Measurements from ENCODE around the gene TMPRSS4.

DNA sequence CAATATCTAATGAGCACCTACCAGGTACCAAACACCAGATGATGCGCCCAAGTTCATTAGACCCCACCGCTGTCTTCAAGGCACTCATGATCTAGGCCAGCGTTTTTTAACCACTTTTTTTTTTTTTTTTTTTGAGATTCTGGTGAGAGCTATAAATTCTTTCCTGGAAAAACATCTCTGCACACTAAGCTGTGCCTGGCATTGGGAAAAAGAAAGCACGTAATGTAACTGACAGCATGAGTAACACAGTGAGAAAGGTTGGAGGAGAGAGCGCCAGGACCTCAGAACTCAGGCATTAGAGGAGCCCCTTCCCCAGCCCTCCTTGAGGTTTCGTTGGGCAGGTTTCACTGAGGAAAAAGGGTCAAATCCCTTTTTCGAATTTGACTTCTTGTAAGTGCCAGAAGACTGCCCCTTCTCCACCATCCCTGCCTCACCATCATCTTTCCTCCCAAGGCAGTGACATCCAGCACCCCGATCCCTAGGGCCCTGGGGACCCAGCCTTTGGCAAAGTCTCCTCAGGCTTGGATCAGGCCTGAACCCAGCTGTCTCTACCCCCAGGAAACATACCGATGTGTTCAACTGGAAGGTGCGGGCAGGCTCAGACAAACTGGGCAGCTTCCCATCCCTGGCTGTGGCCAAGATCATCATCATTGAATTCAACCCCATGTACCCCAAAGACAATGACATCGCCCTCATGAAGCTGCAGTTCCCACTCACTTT lies 36.0 kb downstream of the TMPRSS4 start:
- TF ChIP-seq, protein P1, sequence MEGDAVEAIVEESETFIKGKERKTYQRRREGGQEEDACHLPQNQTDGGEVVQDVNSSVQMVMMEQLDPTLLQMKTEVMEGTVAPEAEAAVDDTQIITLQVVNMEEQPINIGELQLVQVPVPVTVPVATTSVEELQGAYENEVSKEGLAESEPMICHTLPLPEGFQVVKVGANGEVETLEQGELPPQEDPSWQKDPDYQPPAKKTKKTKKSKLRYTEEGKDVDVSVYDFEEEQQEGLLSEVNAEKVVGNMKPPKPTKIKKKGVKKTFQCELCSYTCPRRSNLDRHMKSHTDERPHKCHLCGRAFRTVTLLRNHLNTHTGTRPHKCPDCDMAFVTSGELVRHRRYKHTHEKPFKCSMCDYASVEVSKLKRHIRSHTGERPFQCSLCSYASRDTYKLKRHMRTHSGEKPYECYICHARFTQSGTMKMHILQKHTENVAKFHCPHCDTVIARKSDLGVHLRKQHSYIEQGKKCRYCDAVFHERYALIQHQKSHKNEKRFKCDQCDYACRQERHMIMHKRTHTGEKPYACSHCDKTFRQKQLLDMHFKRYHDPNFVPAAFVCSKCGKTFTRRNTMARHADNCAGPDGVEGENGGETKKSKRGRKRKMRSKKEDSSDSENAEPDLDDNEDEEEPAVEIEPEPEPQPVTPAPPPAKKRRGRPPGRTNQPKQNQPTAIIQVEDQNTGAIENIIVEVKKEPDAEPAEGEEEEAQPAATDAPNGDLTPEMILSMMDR (conservative IDR thresholded peaks at IDR 0.05; ENCODE audit: low read depth, low read length), result no peak
- TF ChIP-seq POLR2A (IDR thresholded peaks at IDR 0.05; ENCODE audit: low read depth, low read length), result no peak
- TF ChIP-seq CEBPB (IDR thresholded peaks at IDR 0.05; ENCODE audit: low read depth, low read length), result no peak
- TF ChIP-seq RCOR1 (IDR thresholded peaks at IDR 0.05; ENCODE audit: insufficient replicate concordance, low read length), result no peak

All from IMR-90 (cell line).